Endothelial cell of umbilical vein (primary cell): ENCODE measurements around the gene ZNF83. TPM values are rescaled to one million over a fixed set of nuclear protein-coding genes. Genes with fewer than 3 reads are reported as not detected.

Source experiments
- BruUV-seq: library from RNA; stranded (reverse); fragments of 400-500 nt; replicated peaks from 2 replicates; lab custom pipeline; 2021; lab: Mats Ljungman, UMichigan
- CTCF ChIA-PET: fragments of 300-600, 350-600 bp; sonication (Branson Sonifier 250); formaldehyde crosslinking; loops from one replicate; lab custom pipeline; 2021; ENCODE audit warnings: antibody characterized with exemption, inconsistent platforms; lab: Charles Lee
- POLR2A ChIA-PET: fragments of 300-600, 350-600 bp; sonication (Branson Sonifier 250); formaldehyde crosslinking; loops from one replicate; lab custom pipeline; 2021; ENCODE audit warnings: antibody characterized with exemption, inconsistent platforms; lab: Charles Lee
- DNase-seq: peaks from one replicate; pipeline ENCODE4 v3.0.0-alpha.2; 2011; ENCODE audit warnings: low read depth, low spot score
- FAIRE-seq: peaks from 2 replicates; lab custom pipeline; 2011; peaks lifted over from hg19 to GRCh38; lab: Jason Lieb, UNC
- H2AFZ ChIP-seq: 2 replicates; pipeline ENCODE4 v1.6.0; 2012; ENCODE audit warnings: low read depth, low read length, control low read depth, inconsistent platforms
- H3K27ac ChIP-seq: 2 replicates; pipeline ENCODE4 v1.5.1; 2011; ENCODE audit warnings: low read depth, mild to moderate bottlenecking, control low read depth, low read length, moderate library complexity; ENCODE audit not compliant: insufficient read depth
- H3K27me3 ChIP-seq, 2 experiments: 2 replicates each; pipeline versions ENCODE4 v1.6.0 to v1.6.1; 2011; ENCODE audit warnings: low read length in 2 of 2, mixed read lengths in 1 of 2; ENCODE audit not compliant: control insufficient read depth in 2 of 2, insufficient read depth in 2 of 2
- H3K36me3 ChIP-seq, 2 experiments: 2 replicates in 1 of 2; 3 replicates in 1 of 2; pipeline ENCODE4 v1.5.1; 2011; ENCODE audit warnings: low read length in 2 of 2, mild to moderate bottlenecking in 1 of 2, moderate library complexity in 1 of 2; ENCODE audit not compliant: control insufficient read depth in 2 of 2, insufficient read depth in 2 of 2; ENCODE audit errors: extremely low read depth in 1 of 2
- H3K4me1 ChIP-seq: 3 replicates; pipeline ENCODE4 v1.5.1; 2011; ENCODE audit warnings: mild to moderate bottlenecking, low read length; ENCODE audit not compliant: control insufficient read depth, insufficient read depth; ENCODE audit errors: extremely low read depth
- H3K4me2 ChIP-seq: 2 replicates; pipeline ENCODE4 v1.6.1; 2011; ENCODE audit warnings: low read length, control low read depth, mixed read lengths; ENCODE audit not compliant: insufficient read depth
- H3K4me3 ChIP-seq, 3 experiments: fragments of 200-600 bp in 1 of 3; sonication (generic), shearing (Covaris generic) in 1 of 3; replicated peaks in 1 of 3; 2 replicates each; pipeline ENCODE4 v1.5.1; 2011 to 2016; ENCODE audit warnings: control low read depth in 3 of 3, low read length in 3 of 3, mild to moderate bottlenecking in 2 of 3, inconsistent platforms in 1 of 3, low read depth in 1 of 3, moderate library complexity in 1 of 3; ENCODE audit not compliant: insufficient read depth in 1 of 3
- H3K79me2 ChIP-seq: 2 replicates; pipeline ENCODE4 v1.6.0; 2012; ENCODE audit warnings: low read length, inconsistent platforms; ENCODE audit not compliant: control insufficient read depth, insufficient read depth
- H3K9ac ChIP-seq: replicated peaks from 2 replicates; pipeline ENCODE3; 2011; ENCODE audit warnings: low read length, control low read depth; ENCODE audit not compliant: insufficient read depth; ENCODE audit errors: extremely low read depth
- H3K9me1 ChIP-seq: replicated peaks from 3 replicates; pipeline ENCODE4 v1.6.0; 2011; ENCODE audit warnings: mild to moderate bottlenecking, low read length; ENCODE audit not compliant: control insufficient read depth, insufficient read depth; ENCODE audit errors: extremely low read depth
- H3K9me3 ChIP-seq: replicated peaks from 2 replicates; pipeline ENCODE4 v1.5.1; 2012; ENCODE audit warnings: low read length, inconsistent platforms; ENCODE audit not compliant: control insufficient read depth, insufficient read depth
- H4K20me1 ChIP-seq: replicated peaks from 2 replicates; pipeline ENCODE3; 2011; ENCODE audit warnings: mild to moderate bottlenecking, low read length; ENCODE audit not compliant: control insufficient read depth, insufficient read depth; ENCODE audit errors: extremely low read depth
- EZH2 ChIP-seq: IDR thresholded peaks from 2 replicates; pipeline ENCODE4 v1.6.1; 2012; ENCODE audit warnings: borderline replicate concordance, low read depth, mild to moderate bottlenecking, moderate library complexity, low read length, inconsistent platforms; ENCODE audit not compliant: severe bottlenecking
- FOS ChIP-seq: IDR thresholded peaks from 2 replicates; pipeline ENCODE4 v1.6.1; 2011; ENCODE audit warnings: mild to moderate bottlenecking, low read length, moderate library complexity, borderline replicate concordance; ENCODE audit not compliant: insufficient read depth
- GATA2 ChIP-seq: IDR thresholded peaks from 2 replicates; pipeline ENCODE4 v1.7.0; 2011; ENCODE audit warnings: low read depth, mild to moderate bottlenecking, moderate library complexity, mixed read lengths, low read length; ENCODE audit not compliant: insufficient read length, insufficient read depth
- JUN ChIP-seq: IDR thresholded peaks from 2 replicates; pipeline ENCODE4 v1.6.1; 2011; ENCODE audit warnings: borderline replicate concordance, low read depth; ENCODE audit not compliant: insufficient read length, insufficient read depth
- MYC ChIP-seq: IDR thresholded peaks from one replicate; pipeline ENCODE4 v1.6.1; 2011; ENCODE audit warnings: mild to moderate bottlenecking, low read depth, low read length
- POLR2A ChIP-seq: IDR thresholded peaks from 2 replicates; pipeline ENCODE4 v1.6.1; 2012; ENCODE audit warnings: low read depth, mild to moderate bottlenecking, control low read depth, low read length
- POLR2AphosphoS5 ChIP-seq: IDR thresholded peaks from 2 replicates; pipeline ENCODE4 v1.6.1; 2012; ENCODE audit warnings: low read depth, mild to moderate bottlenecking, control low read depth, low read length, moderate library complexity; ENCODE audit not compliant: insufficient read depth
- dilution Hi-C: fragments of 300-500 bp; cut with MboI; formaldehyde crosslinking; loops from one replicate; pipeline ENCODE4 v1.15.0; 2019; ENCODE audit warnings: low sequenced_read_pairs; ENCODE audit not compliant: extremely low pct_ligation_motif_present
- intact Hi-C: fragments of 100-400 bp; cut with micrococcal nuclease; formaldehyde crosslinking; loops from one replicate; pipeline ENCODE4 v1.10.0; 2022
- polyA plus RNA-seq, 4 experiments: library from polyadenylated mRNA; depleted of rRNA in 3 of 4; stranded (reverse) in 3 of 4; unstranded in 1 of 4; fragments of >200 nt; gene quantifications; 2 replicates each; pipeline versions ENCODE4 v1.2.1 to v1.2.3, GENCODE V29; 2011 to 2012; ENCODE audit warnings: missing spikeins in 1 of 4
- total RNA-seq: library from RNA; stranded (reverse); gene quantifications from 2 replicates; pipeline ENCODE4 v1.2.3, GENCODE V29; 2021
- TF ChIP-seq, protein P1 (sequence below), 2 donors: IDR thresholded peaks; 1 replicate in 1 of 2; 2 replicates in 1 of 2; pipeline ENCODE4 v1.5.1; 2011; ENCODE audit warnings: low read length in 2 of 2, mild to moderate bottlenecking in 2 of 2, moderate library complexity in 2 of 2, control low read depth in 1 of 2, inconsistent platforms in 1 of 2, low read depth in 1 of 2; ENCODE audit not compliant: insufficient read depth in 1 of 2; ENCODE audit errors: extremely low read depth in 1 of 2
- TF ChIP-seq, protein P2 (sequence below): IDR thresholded peaks from 2 replicates; pipeline ENCODE4 v1.6.1; 2011; ENCODE audit not compliant: insufficient read depth, insufficient read length

Gene ZNF83
- total and polyA plus RNA-seq, 2 donors (not counting 3 experiments of a cell fraction or from before 2014, with no cell fraction given): 32.3 to 41.4 TPM

DNA sequence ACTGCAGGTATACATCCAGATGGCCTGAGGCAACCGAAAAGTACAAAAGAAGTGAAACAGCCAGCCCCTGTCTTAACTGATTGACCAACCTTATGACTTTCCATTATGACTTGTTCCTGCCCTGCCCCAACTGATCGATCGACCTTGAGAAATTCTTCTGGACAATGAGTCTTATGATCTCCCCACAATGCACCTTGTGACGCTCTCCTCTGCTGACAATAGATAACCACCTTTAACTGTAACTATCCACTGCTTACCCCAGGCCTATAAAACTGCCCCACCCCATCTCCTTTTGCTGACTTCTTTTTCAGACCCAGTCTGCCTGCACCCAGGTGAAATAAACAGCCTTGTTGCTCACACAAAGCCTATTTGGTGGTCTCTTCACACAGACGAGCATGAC, 11.2 kb downstream of the ZNF83 start:
- H3K27me3 ChIP-seq: no peaks in the 10 kb centered on the region
- no peaks in the 10 kb centered on the region for H3K9me3 ChIP-seq
- dilution Hi-C loops: no loop called here
- H3K9me1 ChIP-seq: no peaks in the 10 kb centered on the region
- no peak overlapping the region for H3K27ac ChIP-seq
- H3K9ac ChIP-seq: no peak overlapping the region
- peaks cover 0 to 4% of the 10 kb centered on the region in 2 experiments for H3K36me3 ChIP-seq
- no peak for FAIRE-seq
- no peak overlapping the region for H3K4me2 ChIP-seq
- H3K79me2 ChIP-seq: no peaks in the 10 kb centered on the region
- BruUV-seq: no TSS peak
- CTCF ChIA-PET: no interaction called here
- H3K4me3 ChIP-seq: no peak overlapping the region
- no peaks in the 10 kb centered on the region for H3K4me1 ChIP-seq
- no peaks in the 10 kb centered on the region for H4K20me1 ChIP-seq
- no peak for DNase-seq
- TF ChIP-seq JUN: no peak
- no peak for TF ChIP-seq FOS
- TF ChIP-seq, protein P1, sequence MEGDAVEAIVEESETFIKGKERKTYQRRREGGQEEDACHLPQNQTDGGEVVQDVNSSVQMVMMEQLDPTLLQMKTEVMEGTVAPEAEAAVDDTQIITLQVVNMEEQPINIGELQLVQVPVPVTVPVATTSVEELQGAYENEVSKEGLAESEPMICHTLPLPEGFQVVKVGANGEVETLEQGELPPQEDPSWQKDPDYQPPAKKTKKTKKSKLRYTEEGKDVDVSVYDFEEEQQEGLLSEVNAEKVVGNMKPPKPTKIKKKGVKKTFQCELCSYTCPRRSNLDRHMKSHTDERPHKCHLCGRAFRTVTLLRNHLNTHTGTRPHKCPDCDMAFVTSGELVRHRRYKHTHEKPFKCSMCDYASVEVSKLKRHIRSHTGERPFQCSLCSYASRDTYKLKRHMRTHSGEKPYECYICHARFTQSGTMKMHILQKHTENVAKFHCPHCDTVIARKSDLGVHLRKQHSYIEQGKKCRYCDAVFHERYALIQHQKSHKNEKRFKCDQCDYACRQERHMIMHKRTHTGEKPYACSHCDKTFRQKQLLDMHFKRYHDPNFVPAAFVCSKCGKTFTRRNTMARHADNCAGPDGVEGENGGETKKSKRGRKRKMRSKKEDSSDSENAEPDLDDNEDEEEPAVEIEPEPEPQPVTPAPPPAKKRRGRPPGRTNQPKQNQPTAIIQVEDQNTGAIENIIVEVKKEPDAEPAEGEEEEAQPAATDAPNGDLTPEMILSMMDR (IDR thresholded peaks at IDR 0.05; ENCODE audit: extremely low read depth in 1 of 2, insufficient read depth in 1 of 2, low read depth in 1 of 2, low read length in 2 of 2): no peak
- TF ChIP-seq POLR2A: no peak
- no peak for TF ChIP-seq EZH2
- TF ChIP-seq GATA2: no peak
- no peak for TF ChIP-seq MYC
- TF ChIP-seq, protein P2, sequence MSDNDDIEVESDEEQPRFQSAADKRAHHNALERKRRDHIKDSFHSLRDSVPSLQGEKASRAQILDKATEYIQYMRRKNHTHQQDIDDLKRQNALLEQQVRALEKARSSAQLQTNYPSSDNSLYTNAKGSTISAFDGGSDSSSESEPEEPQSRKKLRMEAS: no peak
- no peak for TF ChIP-seq POLR2AphosphoS5
- intact Hi-C loops: no loop called here
- POLR2A ChIA-PET: no interaction called here
- H2AFZ ChIP-seq: no peak overlapping the region
